Thymus (tissue), 11 donors: Measurements from ENCODE around the gene ZBTB1. TPM values are rescaled to one million over a fixed set of nuclear protein-coding genes. Genes with fewer than 3 reads are reported as not detected.
"Not testable (repeated sequence)": the region's sequence is repeated elsewhere in the genome, so short reads cannot be mapped to it uniquely, and the experiment has no call there.

Source experiments
- DNase-seq, 9 donors: peaks; one replicate each; pipeline ENCODE4 v3.0.0-alpha.2; 2013; ENCODE audit warnings: low spot score in 9 of 9, low read depth in 6 of 9, missing footprints in 1 of 9
- H3K27ac ChIP-seq, 2 donors: one replicate each; pipeline ENCODE4 v1.5.1; 2013; ENCODE audit warnings: control low read depth in 1 of 2, low read depth in 1 of 2, low read length in 1 of 2, mild to moderate bottlenecking in 1 of 2, moderate library complexity in 1 of 2
- H3K27me3 ChIP-seq, 2 donors: one replicate each; pipeline ENCODE4 v1.5.1; 2013; ENCODE audit warnings: low read length in 1 of 2; ENCODE audit not compliant: control insufficient read depth in 2 of 2, insufficient read depth in 1 of 2
- H3K36me3 ChIP-seq, 2 donors: one replicate each; pipeline ENCODE4 v1.5.1; 2013; ENCODE audit warnings: low read length in 1 of 2, mild to moderate bottlenecking in 1 of 2, moderate library complexity in 1 of 2; ENCODE audit not compliant: control insufficient read depth in 2 of 2, insufficient read depth in 2 of 2
- H3K4me1 ChIP-seq, 2 donors: one replicate each; pipeline ENCODE4 v1.5.1; 2013; ENCODE audit warnings: low read length in 2 of 2; ENCODE audit not compliant: control insufficient read depth in 2 of 2, insufficient read depth in 2 of 2
- H3K4me3 ChIP-seq, 2 donors: one replicate each; pipeline ENCODE4 v1.5.1; 2013; ENCODE audit warnings: low read length in 2 of 2, control low read depth in 1 of 2, mild to moderate bottlenecking in 1 of 2
- H3K9me3 ChIP-seq, 2 donors: one replicate each; pipeline ENCODE4 v1.5.1; 2013; ENCODE audit warnings: low read length in 1 of 2, mild to moderate bottlenecking in 1 of 2; ENCODE audit not compliant: control insufficient read depth in 2 of 2, insufficient read depth in 1 of 2
- WGBS: extraction: QIAGEN DNeasy Blood & Tissue Kit; methylation state at CpG from one replicate; pipeline ENCODE4 v1.1.7; 2013; 5-methylcytosine and 5-hydroxymethylcytosine counted together
- polyA plus RNA-seq: library from polyadenylated mRNA; stranded (reverse); fragments of 200-250 nt; gene quantifications from one replicate; pipeline ENCODE4 v1.2.3, GENCODE V29; 2013
- total RNA-seq: library from RNA; stranded (reverse); fragments of 120-200 nt; gene quantifications from one replicate; pipeline ENCODE4 v1.2.4, GENCODE V29; 2013
- donor health status: healthy.

The ZBTB1 gene
- total and polyA plus RNA-seq, 2 donors, result 42.0 to 53.0 TPM

DNA sequence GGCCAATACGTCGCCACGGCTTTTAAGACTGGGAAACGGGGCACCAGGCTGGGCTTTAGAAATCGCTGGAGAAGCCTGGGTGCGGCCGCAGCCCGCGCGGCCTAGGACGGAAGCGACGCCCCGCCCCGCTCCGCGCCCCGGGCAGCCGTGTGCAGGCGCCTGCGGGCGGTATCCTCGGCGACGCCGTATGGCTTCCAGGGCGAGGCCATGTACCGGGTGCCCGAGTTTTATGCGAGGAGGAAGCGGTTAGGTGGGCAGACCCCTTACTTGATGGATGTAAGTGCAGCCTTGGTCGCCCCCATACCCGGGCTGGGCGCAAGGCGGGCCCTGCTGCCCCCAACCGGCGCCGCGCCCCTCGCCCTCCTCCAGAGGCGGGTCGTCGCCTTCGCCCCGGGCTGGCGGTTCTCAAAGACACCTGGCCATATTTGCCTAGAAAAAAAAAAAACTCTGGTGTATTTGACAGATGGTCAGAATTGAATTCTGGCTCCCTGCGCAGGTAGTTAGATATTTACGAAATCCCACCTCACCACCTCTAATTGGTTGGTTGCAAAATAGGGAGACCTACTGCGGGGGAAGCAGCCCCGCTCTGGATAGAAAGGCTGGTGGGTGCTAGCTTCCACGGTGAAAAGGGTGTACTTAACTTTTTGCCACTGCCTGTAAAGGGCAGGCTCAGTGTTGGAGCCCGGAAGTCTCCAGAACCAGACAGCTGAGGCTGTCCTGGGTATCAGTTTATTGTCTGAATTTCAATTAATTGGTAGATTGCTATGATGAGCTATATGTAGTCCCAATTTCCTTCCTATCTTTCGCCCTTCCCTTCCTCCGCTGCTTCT lies 45.4 kb downstream of the ZBTB1 start, which contains the start of gene PPP1R36:
Gene PPP1R36 (plus strand): TSS at position 171 of the 830 bp plus-strand sequence. CDS start 37 bp downstream, at position 208.
- Histone ChIP-seq H3K4me3 (peak within 1 kb of the TSS in 1 of 2 donors; percentile 54), H3K27me3 (peaks cover 21 to 50% of the 10 kb centered on the region in 2 donors), H3K4me1 (peaks cover 7 to 8% of the 10 kb centered on the region in 2 donors), H3K9me3 (no peaks in the 10 kb centered on the region), H3K27ac (no peak within 1 kb of the TSS), H3K36me3 (no peaks in the 10 kb centered on the region)
- 4% methylated on average over 54 of the region's 54 CpGs for WGBS
- peak in 2 of 9 donors; percentile 43 to 56 for DNase-seq

DNA sequence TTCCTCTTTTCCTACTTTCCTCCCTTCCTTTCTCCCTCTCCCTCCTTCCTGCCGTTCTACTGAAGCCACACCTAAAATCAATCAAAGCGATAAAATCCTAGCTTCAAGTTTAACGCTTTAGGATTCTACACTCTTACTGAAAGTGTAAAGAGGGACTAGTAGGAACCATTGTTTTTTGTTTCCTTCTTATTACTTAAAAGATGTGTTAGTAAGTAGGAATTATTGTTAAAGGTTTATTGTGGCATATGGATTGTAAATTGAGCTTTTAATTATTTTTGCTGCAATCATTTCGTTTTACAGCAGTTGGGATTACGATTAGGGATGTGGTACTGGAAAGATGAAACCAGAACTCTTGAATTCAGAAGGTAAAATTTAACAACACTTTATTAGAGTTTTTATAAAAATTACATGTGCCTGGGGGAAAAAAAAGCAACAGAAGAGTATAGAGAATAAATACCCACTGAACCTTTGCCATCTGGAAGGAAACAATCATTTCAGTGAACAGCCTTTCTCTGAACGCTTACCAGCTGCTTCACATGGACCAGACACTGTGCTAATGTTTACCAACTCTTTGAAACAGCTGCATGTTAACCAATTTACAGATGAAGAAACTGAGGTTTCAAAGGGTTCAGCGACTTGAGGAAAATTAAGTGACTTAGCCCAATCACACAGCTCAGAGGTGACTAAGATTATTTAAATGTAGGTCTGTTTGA lies 46.2 kb downstream of the ZBTB1 start:
- peaks cover 7 to 8% of the 10 kb centered on the region in 2 donors for H3K4me1 ChIP-seq
- H3K9me3 ChIP-seq, result no peaks in the 10 kb centered on the region
- H3K27ac ChIP-seq, result no peak overlapping the region
- peaks cover 21 to 48% of the 10 kb centered on the region in 2 donors for H3K27me3 ChIP-seq
- H3K4me3 ChIP-seq, result no peak overlapping the region
- no peaks in the 10 kb centered on the region for H3K36me3 ChIP-seq
- DNase-seq, result peak in 1 of 9 donors; percentile 9
- 65% methylated on average over 7 of the region's 7 CpGs for WGBS

DNA sequence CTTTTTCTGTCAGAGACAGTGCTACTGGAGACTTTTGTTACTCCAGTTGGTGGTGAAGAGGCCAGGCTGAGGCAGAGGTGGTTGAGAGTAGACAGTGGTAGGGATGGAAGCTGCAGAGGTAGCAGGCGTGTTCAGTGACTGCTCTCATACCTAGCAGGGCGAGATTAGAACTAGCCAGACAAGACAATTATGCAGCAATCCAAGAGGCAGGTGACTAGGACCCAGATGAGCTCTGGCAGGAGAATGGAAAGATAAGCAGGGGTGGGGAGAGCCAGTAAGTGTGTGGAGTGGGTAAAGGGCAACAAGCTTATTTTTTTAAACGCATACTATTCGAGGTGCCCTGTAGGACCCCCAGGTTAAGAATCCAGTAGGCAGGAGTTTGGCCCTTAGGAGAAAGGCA lies 50.0 kb downstream of the ZBTB1 start:
- DNase-seq, result no peak
- Histone ChIP-seq H3K4me3 (no peak overlapping the region), H3K4me1 (peaks cover 5 to 7% of the 10 kb centered on the region in 2 donors), H3K27ac (no peak overlapping the region), H3K9me3 (no peaks in the 10 kb centered on the region), H3K27me3 (peaks cover 16 to 34% of the 10 kb centered on the region in 2 donors), H3K36me3 (no peaks in the 10 kb centered on the region)
- WGBS, result 96% methylated on average over 4 of the region's 4 CpGs

DNA sequence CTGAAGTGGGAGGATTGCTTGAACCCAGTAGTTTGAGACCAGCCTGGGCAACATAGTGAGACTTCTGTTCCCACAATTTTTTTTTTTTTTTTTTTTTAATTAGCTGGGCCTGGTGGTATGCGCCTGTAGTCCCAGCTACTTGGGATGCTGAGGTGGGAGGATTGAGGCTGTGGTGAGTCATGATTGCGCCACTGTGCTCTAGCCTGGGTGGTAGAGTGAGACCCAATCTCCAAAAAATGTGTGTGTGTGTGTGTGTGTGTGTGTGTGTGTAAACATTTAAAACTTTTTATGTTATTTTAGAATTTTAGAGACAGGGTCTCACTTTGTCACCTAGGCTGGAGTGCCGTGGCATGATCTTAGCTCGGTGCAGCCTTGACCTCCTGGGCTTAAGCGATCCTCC lies 52.0 kb downstream of the ZBTB1 start:
- H3K27me3 ChIP-seq, result peaks cover 2 to 14% of the 10 kb centered on the region in 2 donors
- WGBS, result 96% methylated on average over 5 of the region's 5 CpGs
- no peaks in the 10 kb centered on the region for H3K36me3 ChIP-seq
- no peak overlapping the region for H3K27ac ChIP-seq
- no peak for DNase-seq
- H3K9me3 ChIP-seq, result no peaks in the 10 kb centered on the region
- H3K4me3 ChIP-seq, result no peak overlapping the region
- H3K4me1 ChIP-seq, result no peaks in the 10 kb centered on the region

DNA sequence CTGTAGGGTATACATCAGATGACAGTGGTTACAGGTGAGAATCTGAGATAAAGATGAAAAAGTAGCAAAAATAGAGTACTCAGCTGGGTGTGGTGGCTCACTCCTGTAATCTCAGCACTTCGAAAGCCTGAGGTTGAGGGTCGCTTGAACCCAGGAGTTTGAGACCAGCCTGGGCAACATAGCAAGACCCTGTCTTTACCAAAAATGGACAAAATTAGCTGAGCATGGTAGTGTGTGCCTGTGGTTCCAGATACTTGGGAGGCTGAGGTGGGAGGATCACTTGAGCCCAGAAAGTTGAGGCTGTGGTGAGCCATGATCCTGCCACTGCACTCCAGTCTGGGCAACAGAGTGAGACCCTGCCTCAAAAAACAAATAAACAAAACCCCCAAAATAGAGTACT lies 53.6 kb downstream of the ZBTB1 start:
- not testable (repeated sequence) for H3K27me3 ChIP-seq, H3K36me3 ChIP-seq, H3K4me1 ChIP-seq, H3K4me3 ChIP-seq, H3K27ac ChIP-seq, DNase-seq, H3K9me3 ChIP-seq
- 99% methylated on average over 2 of the region's 2 CpGs for WGBS

DNA sequence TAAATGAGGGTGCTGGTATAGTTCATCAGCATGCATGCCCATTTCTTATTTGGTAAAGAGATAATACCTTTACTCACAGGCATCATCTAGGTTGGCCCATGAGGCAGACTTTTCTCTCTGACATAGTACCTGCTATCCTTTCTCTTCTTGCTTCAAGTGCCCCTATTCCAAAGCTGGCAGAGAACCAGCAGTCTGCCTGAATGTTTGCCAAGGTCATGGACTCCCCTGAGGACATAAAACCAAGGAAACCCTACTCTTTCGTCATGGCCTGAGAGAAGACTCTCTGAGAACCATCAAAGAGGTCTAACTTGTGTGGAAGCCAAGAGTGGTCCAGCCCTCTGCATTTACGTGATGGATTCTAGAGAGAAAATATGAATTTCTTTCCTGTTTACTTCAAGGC lies 57.1 kb downstream of the ZBTB1 start:
- WGBS, result 94% methylated on average over 2 of the region's 2 CpGs
- Histone ChIP-seq H3K27me3 (no peaks in the 10 kb centered on the region), H3K36me3 (no peaks in the 10 kb centered on the region), H3K4me1 (peaks cover 0 to 2% of the 10 kb centered on the region in 2 donors), H3K9me3 (no peaks in the 10 kb centered on the region), H3K27ac (no peak overlapping the region), H3K4me3 (no peak overlapping the region)
- DNase-seq, result no peak

DNA sequence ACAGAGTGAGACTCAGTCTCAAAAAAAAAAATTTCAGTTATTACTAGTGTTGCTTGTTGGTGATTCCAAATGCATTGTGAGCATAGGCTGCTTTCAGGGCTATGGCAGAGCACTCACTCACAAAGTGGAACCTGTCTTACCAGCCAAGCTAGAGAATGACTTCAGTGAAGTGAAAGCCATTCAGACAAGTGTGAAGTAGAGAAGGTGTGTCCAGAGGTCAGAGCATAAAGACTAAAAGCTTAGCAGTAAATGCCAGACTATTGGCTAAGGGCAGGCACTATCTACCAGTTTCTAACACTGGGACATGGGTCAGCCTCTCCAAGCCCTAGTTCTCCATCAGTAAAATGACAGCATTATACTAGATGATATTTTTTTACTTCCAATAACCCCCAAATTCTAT lies 57.9 kb downstream of the ZBTB1 start:
- Histone ChIP-seq H3K36me3 (no peaks in the 10 kb centered on the region), H3K4me1 (peaks cover 0 to 2% of the 10 kb centered on the region in 2 donors), H3K9me3 (no peaks in the 10 kb centered on the region), H3K4me3 (no peak overlapping the region), H3K27ac (no peak overlapping the region), H3K27me3 (no peaks in the 10 kb centered on the region)
- DNase-seq, result no peak

DNA sequence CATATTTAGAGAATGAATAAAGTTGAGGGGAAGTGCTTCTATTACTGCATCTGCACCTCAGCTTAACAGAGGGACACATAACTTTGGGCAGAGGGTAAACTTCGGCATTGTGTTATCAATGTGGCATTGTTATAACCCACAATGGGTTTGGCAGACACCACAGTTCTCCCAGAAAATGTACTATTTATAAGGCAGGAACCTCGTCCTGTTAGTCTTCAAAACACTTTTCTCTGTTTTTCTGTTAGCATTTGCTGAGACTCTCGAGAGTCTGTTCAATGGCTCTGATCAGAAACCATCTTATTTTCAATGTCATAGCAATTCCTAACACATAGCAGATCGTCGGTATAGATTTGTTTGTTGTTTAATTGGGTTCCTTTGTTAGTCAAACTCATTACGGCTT lies 59.1 kb downstream of the ZBTB1 start:
- Histone ChIP-seq H3K9me3 (no peaks in the 10 kb centered on the region), H3K27ac (no peak overlapping the region), H3K36me3 (no peaks in the 10 kb centered on the region), H3K4me3 (no peak overlapping the region), H3K27me3 (no peaks in the 10 kb centered on the region), H3K4me1 (peaks cover 0 to 2% of the 10 kb centered on the region in 2 donors)
- WGBS, result 96% methylated on average over 6 of the region's 6 CpGs
- DNase-seq, result no peak

DNA sequence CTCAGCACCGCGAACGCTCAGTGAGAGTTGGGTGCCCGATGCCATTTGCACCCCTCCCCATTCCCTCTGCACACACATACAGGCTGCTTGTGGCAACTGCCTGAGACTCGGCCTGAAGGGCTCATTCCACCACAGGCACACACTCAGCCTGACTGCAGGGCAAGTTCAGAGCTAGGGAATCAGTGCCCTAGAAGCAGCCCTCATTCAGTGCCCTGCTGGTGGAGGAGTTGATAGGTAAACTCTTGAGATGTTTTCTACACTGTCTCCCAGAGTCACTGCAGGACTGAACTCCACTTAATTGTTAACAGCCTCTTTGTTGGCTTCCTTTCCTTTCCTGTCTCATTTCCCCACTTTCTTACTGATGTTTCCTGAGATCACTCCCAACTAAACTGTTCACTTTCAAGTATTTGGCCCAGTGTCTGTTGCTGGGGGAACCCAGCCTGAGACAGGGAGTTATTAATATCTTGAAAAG lies 62.1 kb downstream of the ZBTB1 start:
- DNase-seq, result no peak
- no peak overlapping the region for H3K27ac ChIP-seq

More for the DNA sequence above, 62.1 kb downstream of the ZBTB1 start:
- 78% methylated on average over 5 of the region's 5 CpGs for WGBS
- no peaks in the 10 kb centered on the region for H3K36me3 ChIP-seq
- H3K4me3 ChIP-seq, result no peak overlapping the region
- H3K9me3 ChIP-seq, result no peaks in the 10 kb centered on the region
- peaks cover 0 to 2% of the 10 kb centered on the region in 2 donors for H3K4me1 ChIP-seq
- no peaks in the 10 kb centered on the region for H3K27me3 ChIP-seq
